DND-41 (cell line): ENCODE data around the gene SRSF9.

ENCODE experiments used
- CTCF ChIP-seq: IDR thresholded peaks from 2 replicates; pipeline ENCODE4 v1.5.1; 2012; ENCODE audit warnings: borderline replicate concordance, low read length, moderate library complexity, mild to moderate bottlenecking; ENCODE audit not compliant: poor library complexity, severe bottlenecking; ENCODE audit errors: extremely low read depth
- EZH2 ChIP-seq: IDR thresholded peaks from 3 replicates; pipeline ENCODE4 v1.6.1; 2012; ENCODE audit warnings: borderline replicate concordance, low read depth, mild to moderate bottlenecking, moderate library complexity, low read length, inconsistent platforms; ENCODE audit not compliant: severe bottlenecking

DNA sequence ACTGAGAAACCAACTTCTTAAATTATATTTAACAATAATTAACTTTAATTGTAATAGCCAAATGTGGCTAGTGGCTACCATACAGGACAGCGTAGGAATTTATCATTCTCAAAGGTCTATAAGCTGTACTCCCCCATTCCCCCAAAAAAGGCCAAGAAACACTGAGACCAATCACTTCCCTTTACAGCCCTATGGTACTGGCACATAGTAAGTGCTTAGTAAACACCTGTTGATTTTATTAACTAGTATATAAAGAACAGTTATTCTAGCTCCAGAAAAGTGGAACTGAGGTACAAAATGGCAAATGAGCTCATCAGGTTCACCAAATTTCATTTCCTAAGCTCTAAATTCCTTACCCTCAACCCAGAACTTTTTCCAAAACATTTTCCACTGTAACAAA, 6.1 kb upstream of the SRSF9 start:
- TF ChIP-seq CTCF (no peak), EZH2 (no peak)
